HS-5 (cell line): ENCODE measurements around the gene PJVK.

ENCODE experiments used
- DNase-seq: peaks from one replicate; pipeline ENCODE4 v3.0.0-alpha.2; 2012; ENCODE audit warnings: low read depth

Gene PJVK

DNA sequence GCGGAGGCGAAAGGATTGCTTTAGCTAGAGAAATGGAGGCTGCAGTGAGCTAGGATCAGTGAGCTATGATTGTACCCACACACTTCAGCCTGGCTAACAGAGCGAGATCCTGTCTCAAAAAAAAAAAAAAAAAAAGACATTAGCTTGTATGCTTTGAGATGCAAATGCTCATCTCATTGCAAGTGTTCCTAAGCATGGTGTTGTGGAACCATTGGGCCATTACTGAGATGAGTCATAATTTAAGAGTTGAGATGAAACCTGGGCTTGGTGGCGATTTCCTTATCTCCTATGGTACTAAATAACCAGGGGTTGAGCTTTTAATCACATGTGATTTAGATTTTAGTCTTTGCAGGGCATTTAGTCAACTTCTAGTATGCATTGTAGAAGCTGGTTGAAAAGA, 31.3 kb downstream of the PJVK start:
- no peak for DNase-seq

DNA sequence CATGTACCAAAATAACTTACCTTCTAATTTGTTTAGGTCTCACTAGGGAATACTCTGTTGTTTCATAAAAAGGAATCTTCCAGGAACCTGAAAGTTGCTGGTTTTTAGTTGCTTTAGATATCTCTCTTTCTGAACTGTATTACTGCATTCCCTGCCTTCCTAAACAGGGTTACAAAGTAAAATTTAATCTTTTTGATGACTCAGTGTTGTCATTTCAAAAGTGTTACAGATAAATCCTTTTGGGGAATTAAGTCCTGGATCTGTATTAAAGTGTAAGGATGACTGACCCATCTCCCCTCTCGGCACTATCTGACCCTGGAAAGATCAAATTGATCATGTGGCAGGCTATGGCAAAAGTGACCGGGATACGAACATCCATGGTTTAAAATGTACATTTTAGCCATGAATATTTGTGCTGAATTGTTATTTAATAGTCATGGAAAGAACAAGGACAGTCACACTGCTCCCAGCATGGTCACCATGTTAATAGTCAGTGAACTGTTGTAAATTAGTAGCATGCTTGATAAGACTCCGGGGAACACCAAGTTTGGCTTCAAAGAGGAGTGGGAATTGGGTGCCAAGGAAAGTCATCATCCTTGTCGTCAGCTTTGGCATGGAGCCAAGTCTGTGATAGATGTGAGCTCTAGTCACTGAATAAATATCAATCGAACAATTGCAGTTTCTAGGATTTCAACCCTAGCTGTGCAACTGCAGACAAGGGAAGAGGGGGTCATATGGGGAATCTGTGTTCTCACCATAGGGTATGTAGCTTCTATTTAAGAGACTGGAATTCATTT, 33.3 kb downstream of the PJVK start:
- DNase-seq: peak; percentile 24

DNA sequence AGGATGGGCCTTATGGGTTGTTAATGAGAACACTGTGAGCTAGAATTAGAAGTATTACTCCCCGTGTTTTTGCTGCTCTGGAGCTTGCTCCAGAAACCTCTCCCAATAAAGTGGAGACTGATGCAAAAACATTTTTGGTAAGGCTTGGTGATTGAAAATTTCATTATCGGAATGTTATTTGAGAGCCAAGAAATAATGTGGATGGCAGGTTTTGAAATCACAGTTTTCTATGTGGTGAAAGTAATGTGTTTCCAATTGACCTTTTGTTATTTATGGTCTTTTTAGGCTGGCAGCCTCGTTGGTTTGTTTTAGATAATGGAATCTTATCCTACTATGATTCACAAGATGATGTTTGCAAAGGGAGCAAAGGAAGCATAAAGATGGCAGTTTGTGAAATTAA, 34.2 kb downstream of the PJVK start:
- DNase-seq: no peak

DNA sequence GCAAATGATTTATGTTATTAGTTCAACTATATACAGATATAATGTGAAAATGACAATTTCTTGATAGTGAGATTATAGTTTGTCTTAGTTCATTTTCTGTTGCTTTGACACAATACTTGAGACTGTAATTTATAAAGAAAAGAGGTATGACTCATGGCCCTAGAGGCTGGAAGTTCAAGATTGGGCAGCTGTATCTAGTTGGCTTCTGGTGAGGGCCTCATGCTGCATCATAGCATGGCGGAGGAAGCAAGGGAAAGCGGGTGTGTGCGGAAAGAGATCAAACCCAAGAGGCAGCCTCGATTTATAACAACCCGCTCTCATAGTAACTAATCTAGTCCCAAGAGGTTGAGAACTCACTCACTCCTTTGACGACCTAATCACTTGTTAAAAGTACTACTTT, 40.4 kb downstream of the PJVK start:
- no peak for DNase-seq

- DNase-seq: no peak
Observed at GRCh38 chr2:178496049-178496448, 44.9 kb downstream of the PJVK start.

DNA sequence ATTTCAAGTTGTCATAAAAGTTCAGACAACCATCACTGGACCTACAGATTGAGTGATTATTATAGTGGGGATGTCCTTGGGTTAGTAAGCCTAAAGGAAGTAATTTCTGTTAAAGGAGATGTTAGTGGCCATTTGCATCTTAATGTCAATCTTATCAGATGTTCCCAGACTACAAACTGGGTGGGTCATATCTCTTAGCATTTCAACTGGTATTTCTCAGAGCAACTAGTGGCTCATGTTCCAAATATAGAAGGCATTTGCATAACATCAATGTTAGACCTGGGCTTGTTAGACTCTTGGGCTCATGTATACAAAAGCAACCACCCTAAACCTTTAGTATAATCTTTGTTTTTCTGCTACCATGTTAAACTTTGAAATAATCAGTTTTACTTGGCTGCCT, 47.0 kb downstream of the PJVK start:
- no peak for DNase-seq

GRCh38 chr2:178499640-178500039, 48.5 kb downstream of the PJVK start:
- DNase-seq: no peak

DNA sequence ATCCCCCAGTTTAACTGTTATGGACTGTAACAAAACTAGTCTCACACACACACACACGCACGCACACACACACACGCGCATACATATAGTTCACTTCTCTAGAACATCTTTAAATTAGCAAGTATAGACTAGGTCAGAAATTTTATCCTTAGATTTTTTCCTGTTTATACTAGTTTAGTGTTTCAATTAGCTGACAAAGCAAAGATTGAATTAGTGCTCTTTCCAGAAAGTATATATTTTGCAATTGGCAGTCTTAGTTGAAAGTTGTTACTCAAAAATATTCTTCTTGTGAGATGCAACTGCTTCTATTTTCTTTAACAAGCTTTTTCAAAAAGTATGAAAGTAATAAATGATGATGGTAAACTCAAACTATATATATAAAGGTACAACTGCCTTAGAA, 51.6 kb downstream of the PJVK start:
- DNase-seq: no peak

DNA sequence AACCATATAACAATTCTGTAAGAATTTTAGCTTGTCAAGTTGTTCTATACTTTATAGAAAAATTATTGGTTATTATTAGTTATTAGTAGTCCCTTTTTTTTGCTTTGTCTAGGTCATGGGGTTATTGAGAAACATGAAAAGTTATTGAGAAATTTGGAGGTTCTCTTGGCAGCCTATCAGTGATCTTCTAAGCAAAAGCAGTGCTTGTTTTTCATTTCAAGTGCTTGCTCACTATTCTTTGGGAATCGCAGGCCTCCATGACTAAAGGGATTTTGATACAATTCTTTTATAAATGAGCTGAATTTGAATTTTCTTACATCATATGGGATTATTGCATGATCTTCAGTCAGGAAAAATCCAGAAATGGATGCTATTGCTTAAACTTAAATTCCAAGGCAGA, 54.9 kb downstream of the PJVK start:
- no peak for DNase-seq

GRCh38 chr2:178506524-178506923, 55.3 kb downstream of the PJVK start:
- no peak for DNase-seq

GRCh38 chr2:178506949-178507348, 55.8 kb downstream of the PJVK start:
- DNase-seq: no peak

- DNase-seq: no peak
Observed at GRCh38 chr2:178508646-178509045, 57.5 kb downstream of the PJVK start.

- no peak for DNase-seq
Observed at GRCh38 chr2:178510384-178510783, 59.2 kb downstream of the PJVK start.
